HEK293 (cell line): Measurements from ENCODE around the gene MAPKAPK5.
"Not testable (repeated sequence)": the region's sequence is repeated elsewhere in the genome, so short reads cannot be mapped to it uniquely, and the experiment has no call there.

Experiments
- CTCF ChIA-PET: fragments of 350-600 bp; formaldehyde crosslinking; extraction: SDS; loops from one replicate; lab custom pipeline; 2021; ENCODE audit warnings: antibody characterized with exemption; lab: Yijun Ruan, JAX
- POLR2A ChIA-PET: fragments of 300-600 bp; formaldehyde crosslinking; extraction: SDS; loops from one replicate; lab custom pipeline; 2020; ENCODE audit warnings: antibody characterized with exemption, inconsistent platforms; lab: Yijun Ruan, JAX
- H3K27ac ChIP-seq: fragments of 200-500 bp; sonication (Bioruptor generic); 2 replicates; pipeline ENCODE4 v1.5.1; 2014; ENCODE audit warnings: low read depth, low read length, control low read depth, inconsistent platforms; ENCODE audit errors: extremely low read depth
- H3K36me3 ChIP-seq, 2 experiments: fragments of 200-500 bp in 1 of 2; sonication (Bioruptor generic) in 1 of 2; 1 replicate in 1 of 2; 2 replicates in 1 of 2; pipeline ENCODE4 v1.5.1; 2014 to 2017; ENCODE audit warnings: inconsistent platforms in 2 of 2, low read length in 2 of 2; ENCODE audit not compliant: control insufficient read depth in 2 of 2, insufficient read depth in 1 of 2
- H3K4me1 ChIP-seq: fragments of 200-500 bp; sonication (Bioruptor generic); 2 replicates; pipeline ENCODE4 v1.5.1; 2014; ENCODE audit warnings: mild to moderate bottlenecking, low read length, inconsistent platforms; ENCODE audit not compliant: control insufficient read depth, insufficient read depth
- H3K4me3 ChIP-seq: 2 replicates; pipeline ENCODE4 v1.5.1; 2011; ENCODE audit warnings: low read depth, mild to moderate bottlenecking, control low read depth, low read length, moderate library complexity
- H3K9me3 ChIP-seq: fragments of 200-500 bp; sonication (Bioruptor generic); 2 replicates; pipeline ENCODE4 v1.5.1; 2014; ENCODE audit warnings: low read depth, low read length, inconsistent platforms; ENCODE audit not compliant: control insufficient read depth, insufficient read depth
- BCL11B ChIP-seq: fragments of 450-650 bp; formaldehyde crosslinking; IDR thresholded peaks from 2 replicates; pipeline ENCODE4 v1.5.1; 2016; ENCODE audit warnings: low read depth, missing biosample characterization, missing genetic modification characterization
- GLIS1 ChIP-seq: fragments of 450-650 bp; formaldehyde crosslinking; IDR thresholded peaks from 2 replicates; pipeline ENCODE4 v1.5.1; 2016; ENCODE audit warnings: missing biosample characterization, missing genetic modification characterization
- KLF1 ChIP-seq: fragments of 450-650 bp; formaldehyde crosslinking; IDR thresholded peaks from 2 replicates; pipeline ENCODE4 v1.5.1; 2016; ENCODE audit warnings: missing biosample characterization, missing genetic modification characterization
- KLF16 ChIP-seq: fragments of 450-650 bp; formaldehyde crosslinking; IDR thresholded peaks from 2 replicates; pipeline ENCODE4 v1.5.1; 2017; ENCODE audit warnings: missing biosample characterization, missing genetic modification characterization
- KLF7 ChIP-seq: fragments of 450-650 bp; formaldehyde crosslinking; IDR thresholded peaks from 2 replicates; pipeline ENCODE4 v1.5.1; 2016; ENCODE audit warnings: missing biosample characterization, missing genetic modification characterization, borderline replicate concordance
- KLF8 ChIP-seq: fragments of 450-650 bp; formaldehyde crosslinking; IDR thresholded peaks from 2 replicates; pipeline ENCODE4 v1.5.1; 2016; ENCODE audit warnings: missing biosample characterization, missing genetic modification characterization
- OSR2 ChIP-seq: fragments of 450-650 bp; formaldehyde crosslinking; IDR thresholded peaks from 2 replicates; pipeline ENCODE4 v1.5.1; 2016; ENCODE audit warnings: missing biosample characterization, missing genetic modification characterization
- PRDM4 ChIP-seq: fragments of 450-650 bp; formaldehyde crosslinking; IDR thresholded peaks from 2 replicates; pipeline ENCODE4 v1.5.1; 2017; ENCODE audit warnings: missing biosample characterization, missing genetic modification characterization
- SALL2 ChIP-seq: fragments of 450-650 bp; formaldehyde crosslinking; IDR thresholded peaks from 2 replicates; pipeline ENCODE4 v1.5.0; 2017; ENCODE audit warnings: missing biosample characterization, mild to moderate bottlenecking, missing genetic modification characterization, borderline replicate concordance
- SETDB1 ChIP-seq: IDR thresholded peaks from one replicate; pipeline ENCODE4 v1.6.1; 2017; ENCODE audit warnings: mild to moderate bottlenecking, low read length, moderate library complexity, mixed read lengths; ENCODE audit not compliant: insufficient read length
- ZBTB48 ChIP-seq: fragments of 450-650 bp; formaldehyde crosslinking; IDR thresholded peaks from 2 replicates; pipeline ENCODE4 v1.5.1; 2016; ENCODE audit warnings: missing biosample characterization, missing genetic modification characterization
- ZBTB8A ChIP-seq: fragments of 450-650 bp; formaldehyde crosslinking; IDR thresholded peaks from 2 replicates; pipeline ENCODE4 v1.5.1; 2016; ENCODE audit warnings: missing biosample characterization, missing genetic modification characterization
- ZEB2 ChIP-seq: fragments of 450-650 bp; formaldehyde crosslinking; IDR thresholded peaks from 2 replicates; pipeline ENCODE4 v1.5.1; 2016; ENCODE audit warnings: missing biosample characterization, missing genetic modification characterization
- ZFHX2 ChIP-seq: fragments of 450-650 bp; formaldehyde crosslinking; conservative IDR thresholded peaks from 2 replicates; pipeline ENCODE4 v1.5.1; 2016; ENCODE audit warnings: missing biosample characterization, missing genetic modification characterization
- ZNF169 ChIP-seq: fragments of 450-650 bp; formaldehyde crosslinking; IDR thresholded peaks from 2 replicates; pipeline ENCODE4 v1.5.1; 2016; ENCODE audit warnings: missing biosample characterization, missing genetic modification characterization
- ZNF311 ChIP-seq: fragments of 450-650 bp; formaldehyde crosslinking; IDR thresholded peaks from 2 replicates; pipeline ENCODE4 v1.5.1; 2017; ENCODE audit warnings: missing biosample characterization, missing genetic modification characterization, borderline replicate concordance
- ZNF521 ChIP-seq: fragments of 450-650 bp; formaldehyde crosslinking; IDR thresholded peaks from 2 replicates; pipeline ENCODE4 v1.5.1; 2017; ENCODE audit warnings: missing biosample characterization, mild to moderate bottlenecking, missing genetic modification characterization
- ZNF549 ChIP-seq: fragments of 450-650 bp; IDR thresholded peaks from 2 replicates; pipeline ENCODE4 v1.5.1; 2018; ENCODE audit warnings: missing biosample characterization, missing genetic modification characterization, mild to moderate bottlenecking, inconsistent platforms, moderate library complexity
- ZNF580 ChIP-seq: fragments of 450-650 bp; formaldehyde crosslinking; IDR thresholded peaks from 2 replicates; pipeline ENCODE4 v1.5.1; 2016; ENCODE audit warnings: missing biosample characterization, missing genetic modification characterization
- ZNF792 ChIP-seq: fragments of 450-650 bp; formaldehyde crosslinking; IDR thresholded peaks from 2 replicates; pipeline ENCODE4 v1.5.1; 2016; ENCODE audit warnings: missing biosample characterization, missing genetic modification characterization
- ZNF837 ChIP-seq: fragments of 450-650 bp; formaldehyde crosslinking; IDR thresholded peaks from 2 replicates; pipeline ENCODE4 v1.5.1; 2016; ENCODE audit warnings: missing biosample characterization, missing genetic modification characterization
- ZSCAN16 ChIP-seq: fragments of 450-650 bp; formaldehyde crosslinking; IDR thresholded peaks from 2 replicates; pipeline ENCODE4 v1.5.1; 2016; ENCODE audit warnings: missing biosample characterization, missing genetic modification characterization
- ZXDB ChIP-seq: fragments of 450-650 bp; formaldehyde crosslinking; IDR thresholded peaks from 2 replicates; pipeline ENCODE4 v1.5.1; 2016; ENCODE audit warnings: missing biosample characterization, missing genetic modification characterization
- TF ChIP-seq, protein P1 (sequence below): sonication (generic); formaldehyde crosslinking; IDR thresholded peaks from 2 replicates; pipeline ENCODE4 v1.8.1; 2022; ENCODE audit warnings: mild to moderate bottlenecking, moderate library complexity, missing genetic modification reagents
- TF ChIP-seq, protein P2 (sequence below): fragments of 450-650 bp; formaldehyde crosslinking; IDR thresholded peaks from 2 replicates; pipeline ENCODE4 v1.5.1; 2017; ENCODE audit warnings: missing biosample characterization, missing genetic modification characterization

The MAPKAPK5 gene

GRCh38 chr12:111835531-111836181 lies 6.4 kb upstream of the MAPKAPK5 start:
- H3K36me3 ChIP-seq, result peaks cover 0 to 13% of the 10 kb centered on the region in 2 experiments; a peak in 2 of 3 replicates
- not testable (repeated sequence) for H3K4me1 ChIP-seq, H3K9me3 ChIP-seq, H3K4me3 ChIP-seq, H3K27ac ChIP-seq
- 0 out of 2 replicates have a peak, but pooled peaks have one; percentile 24 for TF ChIP-seq ZBTB8A
- ChIA-PET CTCF (interaction anchor here (0.7 kb wide), 1 partner anchor 1232 kb away, joined by 4 read pairs; no protein-coding TSS in a partner anchor), POLR2A (interaction anchor here (0.7 kb wide), 1 partner anchor 20 kb away, joined by 3 read pairs; no protein-coding TSS in a partner anchor)

DNA sequence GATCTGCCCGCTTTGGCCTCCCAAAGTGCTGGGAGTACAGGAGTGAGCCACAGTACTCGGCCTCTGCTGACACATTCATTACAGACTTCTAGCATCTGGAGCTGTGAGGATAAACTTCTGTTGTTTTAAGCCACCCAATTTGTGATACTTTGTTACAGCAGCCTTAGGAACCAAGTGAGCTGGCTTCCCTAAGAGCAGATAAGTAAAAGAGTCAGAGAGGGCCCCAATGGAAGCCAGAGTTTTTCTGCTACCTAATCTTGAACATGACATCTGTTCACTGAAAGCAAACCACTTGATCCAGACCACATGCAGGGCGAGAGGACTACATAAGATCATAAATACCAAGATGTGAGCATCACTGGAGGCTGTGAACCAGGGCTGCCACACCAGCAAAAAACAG lies 3.7 kb upstream of the MAPKAPK5 start:
- ChIA-PET POLR2A (no interaction called here), CTCF (interaction anchor here (0.8 kb wide), 1 partner anchor 53 kb away, joined by 3 read pairs; no protein-coding TSS in a partner anchor)
- Histone ChIP-seq H3K4me3 (no peak overlapping the region), H3K27ac (no peak overlapping the region), H3K9me3 (no peaks in the 10 kb centered on the region), H3K4me1 (no peaks in the 10 kb centered on the region), H3K36me3 (peaks cover 0 to 13% of the 10 kb centered on the region in 2 experiments; a peak in 2 of 3 replicates)
- TF ChIP-seq ZBTB8A (no peak), GLIS1 (peak; percentile 38), ZBTB48 (no peak), ZNF311 (tag by site-specific recombination) (no peak), ZXDB (tag by site-specific recombination) (no peak), OSR2 (tag by site-specific recombination) (peak; percentile 87), ZNF837 (tag by site-specific recombination) (no peak), SALL2 (tag by site-specific recombination) (no peak), SETDB1 (no peak), ZSCAN16 (tag by site-specific recombination) (no peak)

GRCh38 chr12:111840807-111841206 lies 1.2 kb upstream of the MAPKAPK5 start:
- Histone ChIP-seq H3K4me3 (peak overlapping the region; percentile 81), H3K27ac (no peak overlapping the region; the same call in 1 of the 2 replicates), H3K36me3 (peaks cover 10 to 25% of the 10 kb centered on the region in 2 experiments; a peak in 2 of 3 replicates), H3K4me1 (no peaks in the 10 kb centered on the region), H3K9me3 (no peaks in the 10 kb centered on the region)
- CTCF ChIA-PET, result interaction anchor here (0.6 to 1.1 kb wide), 5 partner anchors 28 to 1527 kb away, joined by 3 to 7 read pairs (median 3); no protein-coding TSS in a partner anchor
- no peak for TF ChIP-seq ZNF169 (tag by site-specific recombination)
- 0 out of 2 replicates have a peak, but pooled peaks have one; percentile 52 for TF ChIP-seq KLF7 (tag by site-specific recombination)
- peak; percentile 40; the same call in 1 of the 2 replicates for TF ChIP-seq ZBTB8A
- TF ChIP-seq SETDB1, result no peak
- TF ChIP-seq KLF8 (tag by site-specific recombination), result peak; percentile 51; the same call in 1 of the 2 replicates
- no peak for TF ChIP-seq ZNF580 (tag by site-specific recombination)
- TF ChIP-seq ZSCAN16 (tag by site-specific recombination), result no peak
- TF ChIP-seq, protein P1, sequence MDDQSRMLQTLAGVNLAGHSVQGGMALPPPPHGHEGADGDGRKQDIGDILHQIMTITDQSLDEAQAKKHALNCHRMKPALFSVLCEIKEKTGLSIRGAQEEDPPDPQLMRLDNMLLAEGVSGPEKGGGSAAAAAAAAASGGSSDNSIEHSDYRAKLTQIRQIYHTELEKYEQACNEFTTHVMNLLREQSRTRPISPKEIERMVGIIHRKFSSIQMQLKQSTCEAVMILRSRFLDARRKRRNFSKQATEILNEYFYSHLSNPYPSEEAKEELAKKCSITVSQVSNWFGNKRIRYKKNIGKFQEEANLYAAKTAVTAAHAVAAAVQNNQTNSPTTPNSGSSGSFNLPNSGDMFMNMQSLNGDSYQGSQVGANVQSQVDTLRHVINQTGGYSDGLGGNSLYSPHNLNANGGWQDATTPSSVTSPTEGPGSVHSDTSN (CRISPR knock-in tag), result no peak
- no peak for TF ChIP-seq PRDM4 (tag by site-specific recombination)
- TF ChIP-seq ZEB2, result no peak
- no peak for TF ChIP-seq BCL11B
- TF ChIP-seq ZNF549 (tag by site-specific recombination), result no peak
- TF ChIP-seq KLF16 (tag by site-specific recombination), result no peak; the same call in 1 of the 2 replicates
- TF ChIP-seq, protein P2, sequence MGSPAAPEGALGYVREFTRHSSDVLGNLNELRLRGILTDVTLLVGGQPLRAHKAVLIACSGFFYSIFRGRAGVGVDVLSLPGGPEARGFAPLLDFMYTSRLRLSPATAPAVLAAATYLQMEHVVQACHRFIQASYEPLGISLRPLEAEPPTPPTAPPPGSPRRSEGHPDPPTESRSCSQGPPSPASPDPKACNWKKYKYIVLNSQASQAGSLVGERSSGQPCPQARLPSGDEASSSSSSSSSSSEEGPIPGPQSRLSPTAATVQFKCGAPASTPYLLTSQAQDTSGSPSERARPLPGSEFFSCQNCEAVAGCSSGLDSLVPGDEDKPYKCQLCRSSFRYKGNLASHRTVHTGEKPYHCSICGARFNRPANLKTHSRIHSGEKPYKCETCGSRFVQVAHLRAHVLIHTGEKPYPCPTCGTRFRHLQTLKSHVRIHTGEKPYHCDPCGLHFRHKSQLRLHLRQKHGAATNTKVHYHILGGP (tag by site-specific recombination), result no peak
- TF ChIP-seq ZNF792 (tag by site-specific recombination), result no peak
- TF ChIP-seq ZNF521 (tag by site-specific recombination), result no peak
- TF ChIP-seq ZFHX2, result peak; percentile 30; the same call in 1 of the 2 replicates
- TF ChIP-seq KLF1 (tag by site-specific recombination), result peak; percentile 91
- POLR2A ChIA-PET, result interaction anchor here (1.0 to 1.7 kb wide), 3 partner anchors 12 to 284 kb away, joined by 3 to 6 read pairs (median 4); partner anchors contain the start of gene TRAFD1
